GM03348 (cell line): Measurements from ENCODE around the gene ARHGEF17.
A peak's percentile ranks its signal among the peaks of the same experiment; 100 is the strongest.
"Not testable (repeated sequence)": the region's sequence is repeated elsewhere in the genome, so short reads cannot be mapped to it uniquely, and the experiment has no call there.

ENCODE experiments used
- DNase-seq: peaks from one replicate; pipeline ENCODE4 v3.0.0; 2012; ENCODE audit warnings: low spot score

Gene ARHGEF17, protein sequence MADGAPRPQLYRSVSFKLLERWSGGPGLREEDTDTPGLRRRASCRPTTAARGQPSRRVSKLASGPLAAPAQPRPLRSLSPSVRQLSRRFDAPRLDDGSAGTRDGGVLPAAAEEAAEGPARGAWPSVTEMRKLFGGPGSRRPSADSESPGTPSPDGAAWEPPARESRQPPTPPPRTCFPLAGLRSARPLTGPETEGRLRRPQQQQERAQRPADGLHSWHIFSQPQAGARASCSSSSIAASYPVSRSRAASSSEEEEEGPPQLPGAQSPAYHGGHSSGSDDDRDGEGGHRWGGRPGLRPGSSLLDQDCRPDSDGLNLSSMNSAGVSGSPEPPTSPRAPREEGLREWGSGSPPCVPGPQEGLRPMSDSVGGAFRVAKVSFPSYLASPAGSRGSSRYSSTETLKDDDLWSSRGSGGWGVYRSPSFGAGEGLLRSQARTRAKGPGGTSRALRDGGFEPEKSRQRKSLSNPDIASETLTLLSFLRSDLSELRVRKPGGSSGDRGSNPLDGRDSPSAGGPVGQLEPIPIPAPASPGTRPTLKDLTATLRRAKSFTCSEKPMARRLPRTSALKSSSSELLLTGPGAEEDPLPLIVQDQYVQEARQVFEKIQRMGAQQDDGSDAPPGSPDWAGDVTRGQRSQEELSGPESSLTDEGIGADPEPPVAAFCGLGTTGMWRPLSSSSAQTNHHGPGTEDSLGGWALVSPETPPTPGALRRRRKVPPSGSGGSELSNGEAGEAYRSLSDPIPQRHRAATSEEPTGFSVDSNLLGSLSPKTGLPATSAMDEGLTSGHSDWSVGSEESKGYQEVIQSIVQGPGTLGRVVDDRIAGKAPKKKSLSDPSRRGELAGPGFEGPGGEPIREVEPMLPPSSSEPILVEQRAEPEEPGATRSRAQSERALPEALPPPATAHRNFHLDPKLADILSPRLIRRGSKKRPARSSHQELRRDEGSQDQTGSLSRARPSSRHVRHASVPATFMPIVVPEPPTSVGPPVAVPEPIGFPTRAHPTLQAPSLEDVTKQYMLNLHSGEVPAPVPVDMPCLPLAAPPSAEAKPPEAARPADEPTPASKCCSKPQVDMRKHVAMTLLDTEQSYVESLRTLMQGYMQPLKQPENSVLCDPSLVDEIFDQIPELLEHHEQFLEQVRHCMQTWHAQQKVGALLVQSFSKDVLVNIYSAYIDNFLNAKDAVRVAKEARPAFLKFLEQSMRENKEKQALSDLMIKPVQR (N-terminal part only)

GRCh38 chr11:73308003-73308960 lies at the start of gene ARHGEF17:
ARHGEF17 (plus strand) TSS chr11:73308276; CDS start chr11:73308639, 363 bp downstream.
- DNase-seq, result peak; percentile 92

GRCh38 chr11:73259406-73260126 lies 48.5 kb upstream of the ARHGEF17 start:
- DNase-seq, result no peak

DNA sequence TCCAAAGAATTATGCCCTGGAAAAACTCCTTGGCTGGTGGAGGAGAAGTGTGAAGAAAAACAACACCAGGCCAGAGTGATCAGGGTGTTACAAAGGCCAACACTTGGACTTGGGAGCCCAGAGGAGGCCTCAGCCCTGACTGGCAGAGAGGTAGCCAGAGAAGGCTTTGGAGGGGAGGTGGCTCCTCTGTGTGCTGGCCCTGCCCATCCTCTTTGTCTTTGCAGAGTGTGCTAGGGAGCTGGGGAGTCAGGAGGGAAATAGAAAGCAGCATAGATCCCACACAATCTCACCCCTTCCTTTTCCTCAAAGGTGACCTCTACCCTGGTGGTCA lies 48.0 kb upstream of the ARHGEF17 start:
- no peak for DNase-seq

DNA sequence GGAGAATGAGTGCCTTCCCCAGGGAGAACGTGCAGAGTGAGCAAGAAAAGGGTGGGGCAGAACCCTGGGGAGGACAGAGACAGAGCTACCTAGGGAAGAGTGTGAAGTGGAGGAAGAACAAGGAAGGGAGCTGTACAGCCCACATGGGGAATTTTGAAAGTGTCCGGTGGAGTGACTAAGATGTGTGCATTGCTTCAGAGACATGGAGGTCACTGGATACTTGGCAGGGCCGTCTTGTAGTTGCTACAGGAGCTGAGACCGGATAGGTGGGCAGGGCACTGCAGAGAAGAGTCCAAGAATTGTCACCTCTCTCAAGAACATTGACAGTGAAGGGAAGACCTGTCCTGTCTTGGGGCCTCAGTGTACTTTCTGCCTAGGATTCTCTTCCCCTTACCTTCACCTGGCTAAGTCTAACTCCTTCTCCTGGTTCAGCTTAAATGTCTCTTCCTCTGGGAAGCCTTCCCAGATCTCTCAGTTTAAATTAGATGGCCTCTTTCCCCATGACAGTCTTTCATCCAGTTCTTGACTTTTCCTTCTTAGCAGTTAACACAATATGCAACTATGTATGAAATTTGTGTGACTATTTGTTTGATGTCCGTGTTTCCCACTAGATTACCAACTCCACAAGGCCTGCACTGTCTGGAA lies 45.1 kb upstream of the ARHGEF17 start:
- DNase-seq, result no peak

DNA sequence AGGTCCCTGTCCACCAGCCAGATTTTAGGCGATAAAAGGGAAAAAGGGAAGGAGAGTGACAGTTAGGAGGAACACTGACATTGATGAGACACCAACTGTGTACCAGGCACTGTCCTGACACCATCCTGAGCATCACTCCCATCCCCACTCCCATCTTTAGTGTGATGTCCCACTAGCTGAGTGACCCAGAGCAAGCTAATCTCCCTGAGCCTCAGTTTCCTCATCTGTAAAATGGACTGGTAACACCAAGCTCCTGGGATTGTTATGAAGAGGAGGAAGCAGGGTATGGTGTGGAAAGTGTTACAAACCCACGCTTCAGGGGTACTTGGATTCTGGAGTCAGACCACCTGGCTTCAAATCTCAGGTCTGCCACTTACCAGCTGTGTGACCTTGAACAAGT lies 44.4 kb upstream of the ARHGEF17 start:
- no peak for DNase-seq

DNA sequence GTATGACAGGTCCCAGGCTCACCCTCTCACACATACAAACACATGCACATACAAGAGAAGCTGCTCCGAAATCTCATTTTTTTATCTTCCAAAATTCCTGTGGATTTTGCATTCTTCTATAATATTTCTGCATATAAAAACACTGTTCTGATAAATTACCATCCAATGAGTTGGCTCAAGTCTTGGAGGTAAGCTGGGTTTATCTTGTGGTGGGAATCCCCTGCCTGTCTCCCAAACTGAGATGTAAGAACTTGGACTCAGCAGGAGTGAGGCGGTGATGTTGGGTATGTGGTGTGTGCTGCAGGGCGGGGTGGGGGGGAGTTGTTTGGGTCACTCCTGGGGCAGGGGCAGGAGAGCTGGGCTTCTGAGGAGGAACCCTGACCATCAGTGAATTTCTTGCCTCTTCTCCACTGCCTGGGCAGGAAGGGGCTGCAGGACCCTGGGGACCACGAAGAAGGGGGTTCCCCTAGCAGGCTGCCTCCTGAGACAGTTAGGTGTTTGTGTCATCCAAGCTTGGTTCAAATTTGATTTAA lies 42.7 kb upstream of the ARHGEF17 start:
- no peak for DNase-seq

- no peak for DNase-seq
Observed at GRCh38 chr11:73265853-73266645, 42.0 kb upstream of the ARHGEF17 start.

GRCh38 chr11:73266646-73267020 lies 41.4 kb upstream of the ARHGEF17 start:
- DNase-seq, result no peak

GRCh38 chr11:73267122-73267846 lies 40.8 kb upstream of the ARHGEF17 start:
- no peak for DNase-seq

GRCh38 chr11:73267906-73268540 lies 40.1 kb upstream of the ARHGEF17 start:
- DNase-seq, result no peak

- no peak for DNase-seq
Observed at GRCh38 chr11:73268671-73269271, 39.3 kb upstream of the ARHGEF17 start.

DNA sequence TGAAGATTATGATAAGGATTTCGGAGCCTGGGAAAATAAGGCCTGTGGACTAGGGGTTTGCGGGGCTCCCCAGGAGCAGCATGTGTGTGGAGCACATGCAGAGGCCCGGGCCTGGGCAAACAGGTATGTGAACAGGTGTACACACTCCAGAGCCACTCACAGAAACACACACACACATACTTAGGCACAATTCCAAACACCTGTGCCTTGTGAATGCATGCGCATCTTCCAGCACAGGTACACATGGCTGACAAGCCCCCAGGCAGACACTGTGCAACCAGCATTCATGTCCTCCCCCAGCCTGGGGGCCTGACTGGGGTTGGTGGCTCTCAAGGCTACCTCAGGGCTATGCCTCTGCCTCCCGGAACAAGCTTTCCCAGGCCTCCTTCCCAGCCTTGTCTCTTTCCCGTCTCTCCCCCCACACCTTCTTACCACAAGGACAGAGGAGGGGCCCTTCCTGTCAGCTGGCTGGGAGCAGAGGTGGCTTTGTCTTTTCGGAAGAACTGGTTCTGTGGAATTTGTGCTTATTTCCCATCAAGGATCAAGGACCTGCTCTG lies 38.5 kb upstream of the ARHGEF17 start:
- DNase-seq, result no peak

DNA sequence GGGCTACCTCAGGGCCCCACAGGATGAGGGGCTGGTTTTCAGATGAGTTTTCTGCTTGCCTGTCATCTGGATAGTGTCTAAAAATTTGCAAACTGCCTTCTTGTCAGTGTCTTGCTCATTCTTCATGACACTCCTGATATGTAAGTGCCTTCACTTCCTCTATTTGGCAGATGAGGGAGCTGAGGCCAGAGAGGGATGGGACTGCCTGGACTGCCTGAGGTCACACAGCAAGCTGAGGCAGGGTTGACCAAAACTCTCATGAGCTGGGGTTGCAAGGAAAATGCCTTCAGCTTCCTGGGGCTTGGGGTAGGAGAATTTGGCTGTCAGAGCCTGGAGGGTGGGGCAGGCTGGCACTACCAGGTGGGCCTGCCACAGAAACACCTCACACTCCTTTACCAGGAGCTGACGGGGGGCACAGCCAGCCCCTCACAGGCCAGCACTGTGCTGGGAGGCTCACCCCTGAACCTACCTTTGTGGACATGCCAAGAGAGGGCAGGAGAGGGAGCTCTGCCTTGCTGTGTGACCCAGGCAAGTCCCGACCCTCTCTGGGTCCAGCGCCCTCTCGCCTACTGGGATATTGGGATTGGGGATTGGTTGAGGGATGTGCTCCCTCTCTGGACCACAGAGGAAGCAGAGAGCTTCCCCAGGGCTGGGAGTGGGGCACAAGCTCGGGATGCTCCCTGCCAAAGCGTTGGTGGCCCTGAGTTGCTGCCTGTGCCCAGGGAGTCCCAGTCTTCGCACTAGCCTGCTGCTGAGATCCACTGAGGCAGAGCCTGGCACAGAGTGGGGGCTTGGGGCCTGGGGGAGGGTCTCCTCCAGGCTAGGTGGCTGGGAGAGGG lies 37.8 kb upstream of the ARHGEF17 start:
- DNase-seq, result no peak

- DNase-seq, result no peak
Observed at GRCh38 chr11:73270855-73271477, 37.1 kb upstream of the ARHGEF17 start.

GRCh38 chr11:73271478-73271865 lies 36.6 kb upstream of the ARHGEF17 start:
- DNase-seq, result not testable (repeated sequence)
